Measurements from ENCODE around the gene GJA9. TPM values are rescaled to one million over a fixed set of nuclear protein-coding genes. Genes with fewer than 3 reads are reported as not detected.

The GJA9 gene
- total RNA-seq, 1 donor from 2014 or later = 0.26 TPM

DNA sequence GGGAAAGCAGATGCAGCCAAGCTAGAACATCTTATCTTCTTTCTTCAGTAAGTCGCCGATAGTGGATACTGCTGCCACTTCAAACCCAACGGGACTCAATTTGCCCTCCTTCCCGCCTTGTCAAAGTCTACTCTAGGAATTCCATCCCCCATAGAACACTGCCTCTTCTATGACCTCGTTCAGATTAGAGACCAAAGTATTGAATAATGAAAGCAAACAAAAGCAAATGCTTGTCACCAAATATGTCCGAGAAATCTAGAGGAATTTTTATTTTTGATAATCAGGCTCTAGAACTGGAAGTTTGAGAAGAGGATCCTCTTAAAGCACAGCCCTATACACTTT lies 21.0 kb downstream of the GJA9 start:
- H3K36me3 ChIP-seq (ENCODE audit: control insufficient read depth, insufficient read depth, low read length) = peaks cover 2% of the 10 kb centered on the region
- TF ChIP-seq, protein P1, sequence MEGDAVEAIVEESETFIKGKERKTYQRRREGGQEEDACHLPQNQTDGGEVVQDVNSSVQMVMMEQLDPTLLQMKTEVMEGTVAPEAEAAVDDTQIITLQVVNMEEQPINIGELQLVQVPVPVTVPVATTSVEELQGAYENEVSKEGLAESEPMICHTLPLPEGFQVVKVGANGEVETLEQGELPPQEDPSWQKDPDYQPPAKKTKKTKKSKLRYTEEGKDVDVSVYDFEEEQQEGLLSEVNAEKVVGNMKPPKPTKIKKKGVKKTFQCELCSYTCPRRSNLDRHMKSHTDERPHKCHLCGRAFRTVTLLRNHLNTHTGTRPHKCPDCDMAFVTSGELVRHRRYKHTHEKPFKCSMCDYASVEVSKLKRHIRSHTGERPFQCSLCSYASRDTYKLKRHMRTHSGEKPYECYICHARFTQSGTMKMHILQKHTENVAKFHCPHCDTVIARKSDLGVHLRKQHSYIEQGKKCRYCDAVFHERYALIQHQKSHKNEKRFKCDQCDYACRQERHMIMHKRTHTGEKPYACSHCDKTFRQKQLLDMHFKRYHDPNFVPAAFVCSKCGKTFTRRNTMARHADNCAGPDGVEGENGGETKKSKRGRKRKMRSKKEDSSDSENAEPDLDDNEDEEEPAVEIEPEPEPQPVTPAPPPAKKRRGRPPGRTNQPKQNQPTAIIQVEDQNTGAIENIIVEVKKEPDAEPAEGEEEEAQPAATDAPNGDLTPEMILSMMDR (IDR thresholded peaks at IDR 0.05; ENCODE audit: insufficient read depth, low read length, severe bottlenecking) = no peak
- no peak for DNase-seq (ENCODE audit: low read depth)
- no peak for FAIRE-seq
- peak overlapping the region; percentile 82 for H3K4me3 ChIP-seq (ENCODE audit: low read depth, low read length)
- H3K27me3 ChIP-seq (ENCODE audit: control insufficient read depth, insufficient read depth, low read length) = no peaks in the 10 kb centered on the region

DNA sequence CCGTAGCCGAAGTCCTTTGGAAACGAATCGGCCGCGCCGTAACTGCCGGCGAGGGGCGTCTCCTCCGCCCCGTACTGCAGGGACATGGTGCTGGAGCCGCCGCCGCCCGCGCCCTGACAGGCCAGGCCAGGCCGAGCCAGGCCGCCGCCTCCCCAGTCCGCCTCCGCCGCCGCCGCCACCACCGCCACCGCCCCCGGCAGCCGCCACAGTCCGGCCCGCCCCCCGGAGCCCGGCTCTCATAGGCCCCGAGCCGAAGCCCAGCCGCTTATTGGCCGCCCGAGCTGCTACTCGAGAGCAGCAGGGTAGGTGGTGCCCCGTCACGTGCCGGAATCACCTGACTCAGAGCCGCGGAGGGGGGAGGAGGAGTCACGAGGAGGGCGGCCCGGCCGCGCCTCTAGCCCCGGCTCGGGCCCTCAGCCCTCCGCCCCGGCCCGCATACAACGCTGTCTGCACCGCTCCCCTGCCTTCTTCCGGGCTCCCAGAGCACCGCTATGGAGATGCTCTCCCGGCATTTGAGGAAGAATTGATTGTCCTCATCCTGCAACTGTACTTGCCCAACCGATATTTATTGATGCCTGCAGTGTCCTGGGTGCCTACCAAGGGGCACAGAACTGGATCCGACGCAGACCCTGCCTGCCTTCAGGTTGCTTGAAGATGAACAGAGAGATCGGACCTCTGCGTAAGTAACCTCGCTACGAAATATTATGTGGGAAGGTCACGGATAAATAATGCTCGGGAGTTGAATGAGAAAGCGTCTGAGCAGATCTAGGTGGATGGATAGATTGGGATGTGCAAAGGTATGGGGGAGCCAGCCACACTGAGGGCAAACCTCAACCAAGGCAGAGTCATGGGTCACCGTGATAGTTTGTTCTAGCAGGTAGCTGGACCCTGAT lies 21.6 kb downstream of the GJA9 start, which contains the start of gene RRAGC:
Gene RRAGC (minus strand): TSS at position 212 of the 893 bp plus-strand sequence. CDS start 126 bp downstream, at position 86.
- TF ChIP-seq, protein P1 (IDR thresholded peaks at IDR 0.05; ENCODE audit: insufficient read depth, low read length, severe bottlenecking) = no peak
- Histone ChIP-seq H3K27me3 (ENCODE audit: control insufficient read depth, insufficient read depth, low read length) (no peaks in the 10 kb centered on the region), H3K36me3 (ENCODE audit: control insufficient read depth, insufficient read depth, low read length) (peaks cover 2% of the 10 kb centered on the region), H3K4me3 (ENCODE audit: low read depth, low read length) (peak within 1 kb of the TSS; percentile 82)
- FAIRE-seq (no peak), DNase-seq (ENCODE audit: low read depth) (peak; percentile 88)

DNA sequence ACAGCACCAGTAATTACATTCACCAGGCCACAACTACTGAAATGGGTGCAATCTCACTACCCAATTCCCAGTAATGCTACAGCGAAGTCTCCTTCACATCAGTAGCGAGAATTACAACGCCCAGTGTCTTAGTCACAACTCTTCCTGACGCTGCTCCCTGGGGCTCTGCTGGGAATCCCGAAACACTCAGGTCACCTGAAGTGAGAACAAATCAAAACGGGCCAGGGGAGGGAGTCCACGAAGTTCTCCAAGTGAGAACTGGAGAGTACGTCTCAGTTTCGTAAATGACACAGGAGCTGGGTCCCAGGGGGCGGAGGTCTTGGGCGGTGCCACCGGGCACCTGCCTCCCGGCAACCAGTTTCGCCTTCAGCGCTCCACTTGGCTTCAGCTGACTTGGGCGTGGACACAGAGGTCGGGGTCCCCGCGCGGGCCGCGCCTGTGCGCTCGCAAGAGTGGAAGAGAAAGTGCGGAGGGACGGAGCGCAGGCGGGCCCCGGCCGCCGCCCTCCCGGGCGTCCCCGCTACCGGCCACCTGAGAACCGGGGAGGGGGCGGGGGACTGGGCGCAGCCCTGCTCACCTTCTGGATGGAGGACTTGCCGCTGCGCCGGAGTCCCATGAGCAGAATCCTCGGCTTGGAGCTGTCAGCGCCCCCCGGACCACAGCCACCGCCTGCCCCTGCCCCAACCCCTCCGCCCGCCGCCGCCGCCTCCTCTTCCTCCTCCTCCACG lies 22.4 kb downstream of the GJA9 start:
- peak; percentile 89 for DNase-seq (ENCODE audit: low read depth)
- Histone ChIP-seq H3K27me3 (ENCODE audit: control insufficient read depth, insufficient read depth, low read length) (no peaks in the 10 kb centered on the region), H3K36me3 (ENCODE audit: control insufficient read depth, insufficient read depth, low read length) (peaks cover 2% of the 10 kb centered on the region), H3K4me3 (ENCODE audit: low read depth, low read length) (peak overlapping the region; percentile 70)
- FAIRE-seq = no peak
- TF ChIP-seq, protein P1 (IDR thresholded peaks at IDR 0.05; ENCODE audit: insufficient read depth, low read length, severe bottlenecking) = no peak

DNA sequence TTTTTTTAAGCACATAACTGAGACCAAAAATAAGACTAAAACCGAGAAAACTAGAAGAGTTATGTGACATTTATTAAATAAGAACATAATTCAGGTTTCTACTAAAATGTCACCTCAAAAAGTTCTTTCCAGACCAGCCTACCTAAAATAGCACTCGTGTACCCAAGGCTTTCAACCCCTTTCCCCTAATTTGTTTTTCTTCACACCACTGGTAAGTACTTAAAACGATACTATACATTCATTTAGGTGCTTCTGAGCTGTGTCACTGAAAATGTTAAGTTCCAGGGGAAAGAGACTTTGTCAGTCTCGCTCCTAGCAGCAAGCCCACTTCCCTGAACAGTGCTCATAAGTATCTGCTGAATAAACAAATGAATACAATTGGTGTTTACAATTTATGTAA lies 28.6 kb downstream of the GJA9 start:
- FAIRE-seq (no peak), DNase-seq (ENCODE audit: low read depth) (no peak)
- peaks cover 6% of the 10 kb centered on the region for H3K36me3 ChIP-seq (ENCODE audit: control insufficient read depth, insufficient read depth, low read length)
- H3K27me3 ChIP-seq (ENCODE audit: control insufficient read depth, insufficient read depth, low read length) = no peaks in the 10 kb centered on the region
- no peak overlapping the region for H3K4me3 ChIP-seq (ENCODE audit: low read depth, low read length)
- TF ChIP-seq, protein P1 (IDR thresholded peaks at IDR 0.05; ENCODE audit: insufficient read depth, low read length, severe bottlenecking) = no peak

DNA sequence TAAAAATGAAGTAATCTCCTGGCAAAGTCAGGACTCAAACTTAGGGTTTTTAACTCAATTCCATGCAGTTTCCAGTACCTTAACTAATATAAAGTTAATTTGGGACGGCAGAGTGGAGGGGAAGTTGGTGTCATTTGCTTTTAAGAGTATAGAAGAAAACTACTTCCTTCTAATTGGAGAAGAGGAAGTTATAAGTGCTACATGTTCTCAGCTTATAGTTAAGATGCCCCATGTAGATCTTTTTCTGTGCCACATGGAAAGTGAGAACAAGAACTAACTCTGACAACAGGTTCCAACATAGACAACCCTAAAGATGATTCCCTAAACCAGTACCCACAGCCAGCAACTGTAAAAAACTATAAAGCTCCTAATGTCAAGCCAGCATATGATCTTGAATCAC lies 33.3 kb downstream of the GJA9 start:
- TF ChIP-seq, protein P1 (IDR thresholded peaks at IDR 0.05; ENCODE audit: insufficient read depth, low read length, severe bottlenecking) = no peak
- Histone ChIP-seq H3K27me3 (ENCODE audit: control insufficient read depth, insufficient read depth, low read length) (no peaks in the 10 kb centered on the region), H3K36me3 (ENCODE audit: control insufficient read depth, insufficient read depth, low read length) (peaks cover 6% of the 10 kb centered on the region), H3K4me3 (ENCODE audit: low read depth, low read length) (no peak overlapping the region)
- FAIRE-seq (no peak), DNase-seq (ENCODE audit: low read depth) (no peak)
